RKO (cell line): Measurements from ENCODE around the gene CFAP20DC.
"Not testable (repeated sequence)": the region's sequence is repeated elsewhere in the genome, so short reads cannot be mapped to it uniquely, and the experiment has no call there.

Source experiments
- DNase-seq: peaks from one replicate; pipeline ENCODE4 v3.0.0-alpha.2; 2016; ENCODE audit warnings: low spot score

Gene CFAP20DC

GRCh38 chr3:58743296-58743695 lies 306.5 kb downstream of the CFAP20DC start:
- DNase-seq, result no peak

GRCh38 chr3:58742239-58742638 lies 307.6 kb downstream of the CFAP20DC start:
- DNase-seq, result no peak

- DNase-seq, result no peak
Measured at GRCh38 chr3:58737644-58738043, 312.2 kb downstream of the CFAP20DC start.

DNA sequence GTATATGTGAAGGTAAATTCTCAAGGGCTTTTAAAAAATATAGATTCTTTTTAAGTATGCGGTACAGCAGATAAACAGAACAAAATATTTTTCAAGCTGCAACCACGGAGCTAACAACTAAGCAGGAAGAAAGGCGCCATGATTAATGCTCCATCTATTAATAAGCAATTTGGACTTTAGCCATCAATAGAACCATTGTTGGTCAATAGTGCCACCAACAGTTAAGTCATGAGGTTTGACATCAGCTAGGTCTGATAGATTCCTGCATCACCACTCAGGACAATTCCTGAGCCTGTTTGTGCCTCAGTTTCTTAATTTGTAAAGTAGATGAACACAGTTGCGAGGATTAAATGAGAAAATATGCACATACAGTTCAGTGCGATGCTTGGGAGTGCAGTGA lies 318.2 kb downstream of the CFAP20DC start:
- DNase-seq, result no peak

GRCh38 chr3:58728723-58729122 lies 321.1 kb downstream of the CFAP20DC start:
- DNase-seq, result no peak

- DNase-seq, result no peak
Measured at GRCh38 chr3:58725326-58725853, 324.4 kb downstream of the CFAP20DC start.

DNA sequence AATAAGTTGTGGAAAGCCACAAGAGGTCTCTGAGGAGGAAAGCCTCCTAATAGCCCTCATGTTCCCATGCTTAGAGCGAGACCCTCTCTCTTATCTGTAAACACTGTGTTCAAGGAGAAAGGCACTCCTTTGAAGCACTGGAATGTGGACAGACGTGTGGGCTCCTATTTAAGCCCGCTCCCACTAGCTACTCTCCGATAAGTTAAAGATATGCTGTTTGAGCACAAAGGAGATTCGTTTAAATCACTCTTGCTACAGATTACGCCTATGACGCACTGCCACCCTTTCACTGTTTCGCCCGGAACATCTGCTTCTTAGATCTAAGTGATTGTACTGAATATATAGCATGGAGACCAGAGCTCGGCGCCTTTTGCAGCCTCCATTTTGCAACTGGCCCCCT lies 325.5 kb downstream of the CFAP20DC start:
- DNase-seq, result no peak

DNA sequence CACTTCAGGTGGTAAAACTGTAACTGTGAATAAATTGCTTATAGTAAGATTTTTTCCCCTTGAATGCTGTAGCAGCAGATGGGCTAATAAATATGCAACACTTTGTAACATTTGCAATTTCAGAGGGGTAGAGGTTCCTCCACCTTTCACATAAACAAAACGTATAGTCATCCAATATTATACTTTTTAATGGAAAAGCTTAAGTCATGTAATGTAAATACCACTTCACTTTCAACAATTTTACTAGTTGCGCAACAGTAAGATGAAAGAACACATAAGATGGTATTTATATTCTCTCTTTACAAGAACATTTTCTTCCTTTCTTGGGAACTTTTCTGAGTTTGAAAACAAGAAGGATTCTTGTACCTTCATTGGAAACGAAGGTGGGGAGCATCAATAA lies 326.7 kb downstream of the CFAP20DC start:
- DNase-seq, result no peak

DNA sequence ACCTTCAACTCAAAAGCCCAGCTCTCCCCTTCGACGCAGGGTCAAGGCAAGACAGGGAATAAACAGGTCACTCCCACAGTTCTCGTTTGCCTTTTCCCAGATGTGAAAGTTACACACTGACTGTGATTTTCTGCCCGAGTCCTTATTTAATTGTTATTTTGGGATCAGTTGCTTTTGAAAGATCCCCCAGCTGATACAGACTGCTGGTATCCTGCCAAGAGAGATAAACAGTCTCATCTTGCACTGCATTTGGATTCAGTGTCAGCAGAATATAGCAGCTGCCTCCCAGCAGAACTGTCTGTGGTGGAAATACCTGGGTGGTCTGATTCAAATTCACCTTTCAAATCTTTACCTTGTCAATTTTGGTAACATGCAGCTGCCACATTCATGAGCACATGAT lies 327.3 kb downstream of the CFAP20DC start:
- no peak for DNase-seq

GRCh38 chr3:58720526-58720925 lies 329.3 kb downstream of the CFAP20DC start:
- DNase-seq, result no peak

- DNase-seq, result no peak
Measured at GRCh38 chr3:58719684-58720083, 330.1 kb downstream of the CFAP20DC start.

DNA sequence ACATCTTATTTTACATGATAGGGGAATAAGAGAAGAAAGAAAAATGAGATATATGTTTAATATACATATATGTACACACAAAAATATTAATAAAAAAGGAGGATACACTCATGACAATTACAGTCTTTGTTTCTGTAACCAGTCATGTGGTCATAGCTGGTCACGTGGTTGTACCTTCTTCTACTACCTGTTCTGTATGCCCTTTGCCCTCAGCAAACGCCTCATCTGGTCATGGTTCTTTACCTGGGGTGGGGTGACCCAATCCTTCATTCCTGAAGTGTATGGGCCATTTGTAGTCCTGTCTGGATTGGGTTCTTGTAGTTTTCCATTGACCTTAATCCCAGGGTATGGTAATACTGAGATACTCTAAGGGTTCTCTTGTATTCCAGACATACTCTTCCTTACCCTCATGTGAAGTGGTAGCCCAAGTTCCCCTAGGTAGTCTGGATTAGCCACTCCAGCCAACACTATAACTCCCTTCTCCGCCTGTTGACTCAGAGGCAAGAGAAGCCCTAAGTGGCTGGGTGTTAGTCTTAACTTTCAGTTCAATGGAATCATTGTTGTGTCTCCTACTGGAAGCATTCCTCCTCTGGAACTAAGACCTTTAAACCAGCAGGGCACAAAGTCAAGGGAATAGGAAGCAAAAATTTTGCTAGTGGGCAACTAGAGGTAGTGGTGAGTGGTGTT lies 336.0 kb downstream of the CFAP20DC start:
- no peak for DNase-seq

DNA sequence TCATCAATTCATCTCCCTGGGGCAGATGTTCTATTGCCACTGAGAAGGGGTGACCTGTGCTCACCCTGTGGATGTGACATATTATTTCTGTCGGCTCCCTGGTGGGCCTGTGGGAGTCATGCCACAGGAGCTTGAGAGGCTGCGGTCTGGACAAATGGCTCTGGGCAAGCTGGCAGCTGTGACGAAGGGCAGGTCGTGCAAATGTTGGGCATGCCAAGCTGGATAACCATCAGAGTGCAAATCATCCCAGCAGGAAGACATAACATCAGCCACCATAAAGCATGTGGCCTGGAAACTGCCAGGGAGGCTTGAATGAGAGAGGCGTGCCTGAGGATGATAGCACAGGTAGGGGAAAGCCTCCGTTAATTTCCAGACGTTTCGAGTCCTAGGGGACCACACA lies 338.0 kb downstream of the CFAP20DC start:
- DNase-seq, result no peak

DNA sequence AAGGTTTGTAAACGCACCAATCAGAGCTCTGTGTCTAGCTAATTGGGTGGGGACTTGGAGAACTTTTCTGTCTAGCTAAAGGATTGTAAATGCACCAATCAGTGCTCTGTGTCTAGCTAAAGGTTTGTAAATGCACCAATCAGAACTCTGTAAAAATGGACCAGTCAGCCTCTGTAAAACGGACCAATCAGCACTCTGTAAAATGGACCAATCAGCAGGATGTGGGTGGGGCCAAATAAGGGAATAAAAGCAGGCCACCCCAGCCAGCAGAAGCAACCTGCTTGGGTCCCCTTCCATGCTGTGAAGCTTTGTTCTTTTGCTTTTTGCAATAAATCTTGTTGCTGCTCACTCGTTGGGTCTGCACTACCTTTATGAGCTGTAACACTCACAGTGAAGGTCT lies 340.8 kb downstream of the CFAP20DC start:
- not testable (repeated sequence) for DNase-seq

DNA sequence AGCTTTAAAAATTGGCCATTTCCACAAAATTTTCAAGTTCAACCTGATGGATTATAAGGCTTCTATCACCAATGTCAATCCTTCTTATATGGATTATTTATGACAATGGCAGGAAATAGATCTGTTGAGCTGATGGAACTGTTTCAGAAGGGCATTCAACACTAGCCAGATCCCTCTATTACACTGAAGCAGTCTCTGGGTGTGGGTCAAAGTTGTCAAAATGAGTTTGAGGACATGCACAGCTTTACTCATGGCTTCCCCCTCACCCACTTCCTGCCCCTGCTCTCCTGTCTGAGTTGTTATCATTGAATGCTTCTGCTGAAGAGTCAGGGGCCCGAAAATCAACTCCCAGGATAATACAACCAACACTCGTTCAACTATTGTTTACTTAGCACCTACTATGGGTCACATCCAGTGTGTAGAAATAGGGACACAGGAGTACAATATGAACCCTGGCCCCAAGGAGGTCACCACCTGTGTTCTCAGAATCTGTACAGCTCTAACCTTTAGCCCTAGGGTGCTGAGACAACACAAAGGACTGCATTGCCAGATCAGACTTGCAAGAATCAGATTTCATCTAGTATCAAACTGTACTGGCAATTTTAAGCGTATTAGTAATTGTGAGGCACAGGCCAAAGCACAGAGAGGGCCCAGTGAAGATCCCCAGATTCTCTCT lies 341.6 kb downstream of the CFAP20DC start:
- DNase-seq, result no peak

DNA sequence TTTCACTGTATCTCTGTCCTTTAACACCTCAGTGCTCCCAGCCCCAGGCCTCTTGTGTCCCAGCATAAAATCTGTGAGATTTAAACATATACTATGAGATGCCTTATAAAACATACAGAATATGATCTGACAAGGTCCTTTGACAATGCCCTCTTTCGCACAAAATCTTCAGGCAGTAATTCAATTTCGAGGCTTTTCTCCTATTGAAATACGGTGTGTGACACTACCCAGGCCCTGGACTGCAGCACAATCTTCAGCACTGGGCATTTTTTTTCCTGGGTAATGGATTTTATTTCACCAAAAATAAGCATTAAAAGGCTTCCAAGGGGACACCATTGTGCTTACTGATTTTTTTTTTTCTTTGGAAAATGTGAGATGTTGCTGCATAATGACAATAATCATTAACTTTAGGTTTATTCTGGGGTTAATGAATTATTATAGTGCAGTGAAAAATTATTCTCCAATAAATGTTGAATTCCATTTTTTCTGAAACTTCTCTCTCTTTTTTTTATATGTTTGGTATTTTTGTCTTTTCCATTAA lies 342.4 kb downstream of the CFAP20DC start:
- DNase-seq, result no peak

- DNase-seq, result no peak
Measured at GRCh38 chr3:58706395-58707167, 343.2 kb downstream of the CFAP20DC start.

DNA sequence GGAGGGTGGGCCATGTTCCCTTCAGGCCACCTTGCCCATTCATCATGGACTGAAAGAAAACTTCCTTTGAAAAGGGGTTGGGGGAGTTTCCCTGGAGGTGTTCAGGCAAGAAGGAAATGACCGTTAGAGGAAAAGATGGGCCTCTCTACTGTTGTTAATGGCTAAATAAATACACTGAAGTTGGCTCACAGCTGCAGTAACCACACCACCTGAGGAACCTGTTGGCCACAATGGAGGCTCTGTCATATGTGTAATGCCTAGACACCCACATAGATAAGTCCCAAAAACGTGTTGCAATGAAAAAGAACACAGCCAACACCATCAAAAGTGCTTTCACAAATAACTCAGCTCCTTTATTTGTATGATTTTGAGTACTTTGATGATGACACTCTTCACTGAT lies 345.1 kb downstream of the CFAP20DC start:
- no peak for DNase-seq

- DNase-seq, result not testable (repeated sequence)
Measured at GRCh38 chr3:58704304-58704703, 345.5 kb downstream of the CFAP20DC start.

- DNase-seq, result no peak
Measured at GRCh38 chr3:58698246-58698645, 351.6 kb downstream of the CFAP20DC start.

GRCh38 chr3:58697561-58697960 lies 352.3 kb downstream of the CFAP20DC start:
- no peak for DNase-seq

GRCh38 chr3:58696813-58697212 lies 353.0 kb downstream of the CFAP20DC start:
- DNase-seq, result not testable (repeated sequence)

DNA sequence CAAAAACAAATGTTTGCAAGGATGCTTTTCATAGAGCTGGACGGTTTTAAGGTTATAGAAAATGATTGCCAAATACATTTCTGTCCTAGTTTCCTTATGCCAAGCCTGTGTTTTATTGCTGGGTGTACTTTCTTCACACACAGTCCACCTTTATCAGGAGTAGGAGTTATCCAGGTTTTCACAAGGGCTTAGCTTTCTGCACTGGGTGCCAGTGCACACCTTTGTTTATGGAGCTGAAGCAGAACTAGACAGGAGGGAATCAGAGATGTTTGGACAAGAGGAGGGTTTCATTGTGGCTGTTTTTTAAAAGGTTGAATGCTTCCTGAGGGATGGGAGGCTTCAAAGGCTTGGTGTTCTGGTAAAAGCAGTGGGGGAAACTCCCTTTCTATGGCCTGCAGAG lies 353.7 kb downstream of the CFAP20DC start:
- DNase-seq, result no peak
